Mammary epithelial cell (primary cell): ENCODE results near the gene MRPL14.

Experiments
- EZH2 ChIP-seq: IDR thresholded peaks from 2 replicates; pipeline ENCODE4 v1.6.1; 2012; ENCODE audit warnings: low read length, inconsistent platforms, borderline replicate concordance
- TF ChIP-seq, protein P1 (sequence below), 2 donors: IDR thresholded peaks in 1 of 2; conservative IDR thresholded peaks in 1 of 2; 2 replicates each; pipeline ENCODE4 v1.5.1; 2011 to 2012; ENCODE audit warnings: inconsistent platforms in 2 of 2, low read length in 2 of 2, mild to moderate bottlenecking in 2 of 2, control low read depth in 1 of 2, low read depth in 1 of 2; ENCODE audit not compliant: insufficient read depth in 1 of 2; ENCODE audit errors: extremely low read depth in 1 of 2

DNA sequence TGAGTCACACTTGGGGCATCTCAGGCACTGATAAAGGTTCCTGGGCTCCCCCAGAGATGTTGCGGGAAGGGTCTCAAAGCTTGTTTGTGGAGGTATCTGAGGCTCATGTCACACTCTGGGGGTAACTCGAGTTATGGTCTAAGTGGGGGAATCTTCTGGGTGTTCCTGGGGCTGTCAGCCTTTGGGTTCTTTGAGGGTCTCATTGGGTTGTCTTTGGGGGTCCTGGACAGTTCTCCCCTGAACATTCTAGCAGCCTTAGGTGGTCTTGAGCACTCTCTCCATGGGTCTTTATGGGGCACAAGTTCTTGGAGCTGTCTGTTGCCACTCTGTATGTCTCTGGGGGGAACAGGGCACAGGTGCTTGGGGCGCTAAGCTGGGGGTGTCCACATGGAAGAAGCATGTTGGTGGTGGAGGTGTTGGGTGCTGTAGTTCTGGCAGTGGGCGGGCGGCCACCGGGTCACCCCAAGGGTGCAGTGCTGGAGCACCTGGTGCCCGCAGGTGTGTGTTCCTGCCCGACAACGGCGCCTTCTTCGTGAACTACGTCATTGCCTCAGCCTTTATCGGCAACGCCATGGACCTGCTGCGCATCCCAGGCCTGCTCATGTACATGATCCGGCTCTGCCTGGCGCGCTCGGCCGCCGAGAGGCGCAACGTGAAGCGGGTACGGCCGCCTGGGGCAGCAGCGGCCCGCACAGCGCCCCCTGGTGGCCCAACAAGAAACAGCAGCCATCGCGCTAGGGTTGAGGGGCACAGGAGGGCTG is 24.3 kb upstream of the MRPL14 start:
- TF ChIP-seq, protein P1, sequence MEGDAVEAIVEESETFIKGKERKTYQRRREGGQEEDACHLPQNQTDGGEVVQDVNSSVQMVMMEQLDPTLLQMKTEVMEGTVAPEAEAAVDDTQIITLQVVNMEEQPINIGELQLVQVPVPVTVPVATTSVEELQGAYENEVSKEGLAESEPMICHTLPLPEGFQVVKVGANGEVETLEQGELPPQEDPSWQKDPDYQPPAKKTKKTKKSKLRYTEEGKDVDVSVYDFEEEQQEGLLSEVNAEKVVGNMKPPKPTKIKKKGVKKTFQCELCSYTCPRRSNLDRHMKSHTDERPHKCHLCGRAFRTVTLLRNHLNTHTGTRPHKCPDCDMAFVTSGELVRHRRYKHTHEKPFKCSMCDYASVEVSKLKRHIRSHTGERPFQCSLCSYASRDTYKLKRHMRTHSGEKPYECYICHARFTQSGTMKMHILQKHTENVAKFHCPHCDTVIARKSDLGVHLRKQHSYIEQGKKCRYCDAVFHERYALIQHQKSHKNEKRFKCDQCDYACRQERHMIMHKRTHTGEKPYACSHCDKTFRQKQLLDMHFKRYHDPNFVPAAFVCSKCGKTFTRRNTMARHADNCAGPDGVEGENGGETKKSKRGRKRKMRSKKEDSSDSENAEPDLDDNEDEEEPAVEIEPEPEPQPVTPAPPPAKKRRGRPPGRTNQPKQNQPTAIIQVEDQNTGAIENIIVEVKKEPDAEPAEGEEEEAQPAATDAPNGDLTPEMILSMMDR (conservative IDR thresholded peaks at IDR 0.05 in 1 of 2, IDR thresholded peaks at IDR 0.05 in 1 of 2; ENCODE audit: extremely low read depth in 1 of 2, insufficient read depth in 1 of 2, low read depth in 1 of 2, low read length in 2 of 2), result peak; percentile 94 to 99
- no peak for TF ChIP-seq EZH2
